Upper lobe of left lung (tissue), 6 donors: Measurements from ENCODE around the gene TENM4. TPM values are rescaled to one million over a fixed set of nuclear protein-coding genes. Genes with fewer than 3 reads are reported as not detected.

Source experiments
- ATAC-seq, 2 donors: fragments of 200-7000 bp; cut with Tn5 transposase; one replicate each; pipeline ENCODE4 v1.9.1; 2022; ENCODE audit warnings: mild to moderate bottlenecking in 2 of 2, moderate library complexity in 2 of 2; ENCODE audit not compliant: low FRiP score in 2 of 2
- DNase-seq, 2 donors: peaks; one replicate each; pipeline ENCODE4 v3.0.0-alpha.2; 2019 to 2020
- H3K27ac ChIP-seq, 4 donors: fragments of 200-600 bp; sonication (generic); one replicate each; pipeline ENCODE4 v1.5.1; 2016 to 2019
- H3K27me3 ChIP-seq, 4 donors: fragments of 200-600 bp; sonication (generic); one replicate each; pipeline ENCODE4 v1.5.1; 2017 to 2019
- H3K36me3 ChIP-seq, 4 donors: fragments of 200-600 bp; sonication (generic); one replicate each; pipeline ENCODE4 v1.5.1; 2016 to 2019
- H3K4me1 ChIP-seq, 4 donors: fragments of 200-600 bp; sonication (generic); one replicate each; pipeline ENCODE4 v1.5.1; 2018 to 2019
- H3K4me3 ChIP-seq, 4 donors: fragments of 200-600 bp; sonication (generic); one replicate each; pipeline ENCODE4 v1.5.1; 2017 to 2019; ENCODE audit warnings: mild to moderate bottlenecking in 2 of 4, moderate library complexity in 1 of 4
- H3K9me3 ChIP-seq, 4 donors: fragments of 200-600 bp; sonication (generic); one replicate each; pipeline ENCODE4 v1.5.1; 2018 to 2019
- CTCF ChIP-seq, 6 experiments: fragments of 450-650 bp in 4 of 6; fragments of 200-600 bp in 2 of 6; sonication (generic) in 2 of 6; IDR thresholded peaks; one replicate each; pipeline ENCODE4 v1.5.1; 2016 to 2019; ENCODE audit warnings: antibody characterized with exemption in 6 of 6
- EP300 ChIP-seq, 4 donors: sonication (generic); formaldehyde crosslinking; IDR thresholded peaks; one replicate each; pipeline ENCODE4 v1.5.1; 2017; ENCODE audit warnings: antibody characterized with exemption in 4 of 4, control low read depth in 2 of 4
- POLR2A ChIP-seq, 4 donors: fragments of 450-650 bp; IDR thresholded peaks; one replicate each; pipeline ENCODE4 v1.5.1; 2016 to 2017; ENCODE audit warnings: antibody characterized with exemption in 4 of 4, mild to moderate bottlenecking in 2 of 4
- POLR2AphosphoS5 ChIP-seq, 2 donors: sonication (generic); formaldehyde crosslinking; IDR thresholded peaks; one replicate each; pipeline ENCODE4 v1.5.1; 2017; ENCODE audit warnings: antibody characterized with exemption in 2 of 2
- WGBS, 2 donors: methylation state at CpG; one replicate each; pipeline ENCODE4 v1.1.5; 2017 to 2018; 5-methylcytosine and 5-hydroxymethylcytosine counted together
- total RNA-seq, 6 donors: library from RNA; depleted of rRNA in 4 of 6; stranded (reverse); fragments of >200 nt in 4 of 6; gene quantifications; one replicate each; pipeline versions ENCODE4 v1.1.0 to v1.2.1, GENCODE V29; 2016 to 2021
- donor health status: DM: no; HTN: no; CAD: no; lungs with moderate emphysema.
- donor health status: DM: no; HTN: yes; CAD: no; lungs with severe emphysema.

TENM4 gene
- total RNA-seq, 6 donors from 2014 or later: 0.11 to 20.0 (median 3.7) TPM

- Histone ChIP-seq H3K27ac (no peak overlapping the region), H3K4me1 (no peaks in the 10 kb centered on the region), H3K9me3 (peaks cover 0 to 5% (median 0%) of the 10 kb centered on the region in 4 donors), H3K4me3 (no peak overlapping the region), H3K36me3 (no peaks in the 10 kb centered on the region), H3K27me3 (no peaks in the 10 kb centered on the region)
- WGBS, 2 donors: 71 to 77% methylated on average over 1 of the region's 1 CpG
- TF ChIP-seq EP300 (IDR thresholded peaks at IDR 0.05) (no peak), CTCF (IDR thresholded peaks at IDR 0.05) (no peak), POLR2A (IDR thresholded peaks at IDR 0.05) (no peak), POLR2AphosphoS5 (IDR thresholded peaks at IDR 0.05) (no peak)
- DNase-seq: no peak
- ATAC-seq: no peak
Observed at GRCh38 chr11:79182794-79183193, 258.0 kb downstream of the TENM4 start.

GRCh38 chr11:79179087-79179486, 261.7 kb downstream of the TENM4 start:
- Histone ChIP-seq H3K27ac (no peak overlapping the region), H3K4me1 (no peaks in the 10 kb centered on the region), H3K9me3 (no peaks in the 10 kb centered on the region), H3K36me3 (no peaks in the 10 kb centered on the region), H3K4me3 (no peak overlapping the region), H3K27me3 (no peaks in the 10 kb centered on the region)
- 56% methylated on average over 3 of the region's 3 CpGs for WGBS, 2 donors
- ATAC-seq (no peak), DNase-seq (no peak)
- no peak for TF ChIP-seq CTCF (IDR thresholded peaks at IDR 0.05)
- no peak for TF ChIP-seq POLR2AphosphoS5 (IDR thresholded peaks at IDR 0.05)
- TF ChIP-seq POLR2A (IDR thresholded peaks at IDR 0.05): no peak
- no peak for TF ChIP-seq EP300 (IDR thresholded peaks at IDR 0.05)

- DNase-seq: no peak
- H3K4me1 ChIP-seq: no peaks in the 10 kb centered on the region
- H3K27ac ChIP-seq: no peak overlapping the region
- H3K4me3 ChIP-seq: no peak overlapping the region
- no peak for ATAC-seq
- no peaks in the 10 kb centered on the region for H3K9me3 ChIP-seq
- no peaks in the 10 kb centered on the region for H3K27me3 ChIP-seq
- no peaks in the 10 kb centered on the region for H3K36me3 ChIP-seq
- 49 to 51% methylated on average over 6 to 7 of the region's 7 CpGs for WGBS, 2 donors
- no peak for TF ChIP-seq CTCF (IDR thresholded peaks at IDR 0.05)
- TF ChIP-seq POLR2A (IDR thresholded peaks at IDR 0.05): no peak
- no peak for TF ChIP-seq POLR2AphosphoS5 (IDR thresholded peaks at IDR 0.05)
- no peak for TF ChIP-seq EP300 (IDR thresholded peaks at IDR 0.05)
Observed at GRCh38 chr11:79174045-79175008, 266.5 kb downstream of the TENM4 start.

- Histone ChIP-seq H3K9me3 (no peaks in the 10 kb centered on the region), H3K36me3 (no peaks in the 10 kb centered on the region), H3K4me1 (no peaks in the 10 kb centered on the region), H3K27ac (no peak overlapping the region), H3K4me3 (no peak overlapping the region), H3K27me3 (no peaks in the 10 kb centered on the region)
- ATAC-seq (no peak), DNase-seq (no peak)
- 70 to 73% methylated on average over 5 of the region's 5 CpGs for WGBS, 2 donors
- TF ChIP-seq CTCF (IDR thresholded peaks at IDR 0.05) (no peak), EP300 (IDR thresholded peaks at IDR 0.05) (no peak), POLR2A (IDR thresholded peaks at IDR 0.05) (no peak), POLR2AphosphoS5 (IDR thresholded peaks at IDR 0.05) (no peak)
Observed at GRCh38 chr11:79173615-79174014, 267.2 kb downstream of the TENM4 start.
